ENCODE data around the gene DNAAF3.
A peak's percentile ranks its signal among the peaks of the same experiment; 100 is the strongest.

DNAAF3 gene

DNA sequence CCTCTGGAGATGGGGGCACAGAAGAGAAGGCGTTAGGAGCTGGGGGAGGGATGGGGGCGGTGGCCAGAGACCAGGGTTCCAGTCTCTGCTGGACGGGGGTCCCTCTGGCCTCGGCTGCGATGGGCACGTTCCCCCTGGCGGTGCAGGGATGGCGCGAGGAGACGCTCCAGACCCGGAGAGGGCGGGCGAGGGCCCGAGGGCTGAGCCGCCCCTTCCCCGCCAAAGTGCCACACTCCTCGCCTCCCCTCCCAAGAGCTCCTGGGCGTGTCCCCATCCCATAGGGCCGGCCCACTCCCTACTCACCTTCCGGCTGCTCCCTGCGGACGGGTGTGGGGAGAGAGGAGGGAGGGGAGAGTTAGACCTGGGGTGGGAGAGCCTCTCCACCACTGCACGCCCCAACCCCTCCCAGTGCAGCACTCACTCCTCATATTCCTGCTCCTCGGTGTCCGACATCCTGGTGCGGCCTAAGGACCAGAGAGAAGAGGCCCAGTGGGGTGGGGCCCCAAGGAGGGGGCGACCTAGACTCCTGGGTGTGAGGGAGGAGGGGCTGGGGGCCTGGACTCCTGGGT is 19.6 kb downstream of the DNAAF3 start:
- TF ChIP-seq CTCF (conservative IDR thresholded peaks at IDR 0.05; ENCODE audit: low read depth): no peak
- ChIA-PET POLR2A (ENCODE audit: low non-redundant PET) (interaction anchor here (0.6 kb wide), 1 partner anchor 57 kb away, joined by 3 read pairs; no protein-coding TSS in a partner anchor), CTCF (interaction anchor here (0.5 to 1.9 kb wide), 6 partner anchors 10 to 480 kb away, joined by 3 to 13 read pairs (median 4); no protein-coding TSS in a partner anchor)
- H3K27ac ChIP-seq: peak overlapping the region; percentile 83
- DNase-seq (ENCODE audit: low spot score): peak; percentile 67

GRCh38 chr19:55146078-55146704 is 20.2 kb downstream of the DNAAF3 start:
- POLR2A ChIA-PET (ENCODE audit: low non-redundant PET): interaction anchor here (0.6 kb wide), 1 partner anchor 57 kb away, joined by 3 read pairs; no protein-coding TSS in a partner anchor
- H3K27ac ChIP-seq: peak overlapping the region; percentile 83
- CTCF ChIA-PET: interaction anchor here (0.5 to 1.9 kb wide), 6 partner anchors 10 to 481 kb away, joined by 3 to 13 read pairs (median 4); no protein-coding TSS in a partner anchor
- DNase-seq (ENCODE audit: low spot score): peak; percentile 73
- TF ChIP-seq CTCF (conservative IDR thresholded peaks at IDR 0.05; ENCODE audit: low read depth): peak; percentile 83

DNA sequence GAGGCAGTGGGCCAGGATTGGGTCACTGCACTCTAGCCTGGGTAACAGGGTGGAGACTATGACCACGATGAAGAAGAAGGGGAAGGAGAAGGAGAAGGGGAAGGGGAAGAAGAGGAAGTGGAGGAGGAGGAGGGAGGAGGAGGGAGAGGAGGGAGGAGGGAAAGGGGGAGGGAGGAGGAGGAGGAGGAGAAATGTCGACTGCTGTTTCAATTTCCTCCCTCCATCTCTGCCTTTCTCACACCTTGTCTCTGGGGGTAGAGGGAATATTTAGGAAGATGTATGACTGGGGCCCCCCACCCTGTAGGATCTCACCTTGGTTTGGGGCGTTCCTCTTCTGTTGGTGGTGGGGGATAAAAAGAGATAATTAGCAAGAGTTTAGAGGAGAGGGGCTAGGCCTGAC is 21.2 kb downstream of the DNAAF3 start:
- ChIA-PET POLR2A (ENCODE audit: low non-redundant PET) (no interaction called here), CTCF (interaction anchor here (0.5 to 1.9 kb wide), 2 partner anchors 15 to 672 kb away, joined by 3 to 13 read pairs; partner anchors contain the start of gene CDC42EP5)
- DNase-seq (ENCODE audit: low spot score): no peak
- no peak for TF ChIP-seq CTCF (conservative IDR thresholded peaks at IDR 0.05; ENCODE audit: low read depth)
- H3K27ac ChIP-seq: peak overlapping the region; percentile 83

DNA sequence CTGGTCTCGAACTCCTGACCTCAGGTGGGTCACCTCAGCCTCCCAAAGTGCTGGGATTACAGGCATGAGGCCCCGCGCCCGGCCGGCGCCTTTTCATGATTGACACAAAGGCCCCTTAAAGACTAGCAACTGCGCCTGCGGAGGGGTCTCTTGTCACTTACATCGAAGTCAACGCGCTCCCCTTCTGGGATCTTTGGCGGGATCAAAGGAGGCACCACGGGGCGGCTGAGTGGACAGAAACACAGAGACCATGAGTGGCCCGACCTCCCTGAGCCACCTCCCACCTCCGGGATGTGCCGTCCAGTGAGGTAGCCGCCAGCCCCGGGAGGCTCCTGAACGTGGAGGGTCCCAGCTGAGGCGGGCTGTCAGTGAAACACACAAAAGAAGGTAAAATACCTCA is 24.7 kb downstream of the DNAAF3 start:
- peak overlapping the region; percentile 23 for H3K27ac ChIP-seq
- no peak for DNase-seq (ENCODE audit: low spot score)
- TF ChIP-seq CTCF (conservative IDR thresholded peaks at IDR 0.05; ENCODE audit: low read depth): no peak
- ChIA-PET POLR2A (ENCODE audit: low non-redundant PET) (interaction anchor here (1.0 kb wide), 1 partner anchor 19 kb away, joined by 5 read pairs; no protein-coding TSS in a partner anchor), CTCF (interaction anchor here (0.6 to 2.4 kb wide), 15 partner anchors 10 to 957 kb away, joined by 3 to 31 read pairs (median 4); partner anchors contain the start of gene TMEM238)

- CTCF ChIA-PET: no interaction called here
- POLR2A ChIA-PET (ENCODE audit: low non-redundant PET): no interaction called here
- no peak overlapping the region for H3K27ac ChIP-seq
- TF ChIP-seq CTCF (conservative IDR thresholded peaks at IDR 0.05; ENCODE audit: low read depth): no peak
- DNase-seq (ENCODE audit: low spot score): no peak
Observed at GRCh38 chr19:55137915-55138314, 28.5 kb downstream of the DNAAF3 start.

GRCh38 chr19:55136399-55137102 is 29.9 kb downstream of the DNAAF3 start:
- ChIA-PET POLR2A (ENCODE audit: low non-redundant PET) (no interaction called here), CTCF (interaction anchor here (0.6 to 1.1 kb wide), 5 partner anchors 24 to 947 kb away, joined by 3 to 7 read pairs (median 3); partner anchors contain the start of genes MBOAT7 and RDH13)
- TF ChIP-seq CTCF (conservative IDR thresholded peaks at IDR 0.05; ENCODE audit: low read depth): no peak
- DNase-seq (ENCODE audit: low spot score): no peak
- no peak overlapping the region for H3K27ac ChIP-seq
